AG10803 (cell line): ENCODE data around the gene FNDC3A.

Source experiments
- DNase-seq: peaks from one replicate; pipeline ENCODE4 v3.0.0; 2010; ENCODE audit warnings: low read depth
- H3K4me3 ChIP-seq: 2 replicates; pipeline ENCODE4 v1.5.1; 2011; ENCODE audit warnings: mild to moderate bottlenecking, low read length, control low read depth
- TF ChIP-seq, protein P1 (sequence below): conservative IDR thresholded peaks from 2 replicates; pipeline ENCODE4 v1.5.1; 2011; ENCODE audit warnings: mild to moderate bottlenecking, low read length, control low read depth, inconsistent platforms

FNDC3A gene

GRCh38 chr13:49241296-49241695 is 265.6 kb downstream of the FNDC3A start:
- DNase-seq = no peak
- H3K4me3 ChIP-seq = no peak overlapping the region
- TF ChIP-seq, protein P1, sequence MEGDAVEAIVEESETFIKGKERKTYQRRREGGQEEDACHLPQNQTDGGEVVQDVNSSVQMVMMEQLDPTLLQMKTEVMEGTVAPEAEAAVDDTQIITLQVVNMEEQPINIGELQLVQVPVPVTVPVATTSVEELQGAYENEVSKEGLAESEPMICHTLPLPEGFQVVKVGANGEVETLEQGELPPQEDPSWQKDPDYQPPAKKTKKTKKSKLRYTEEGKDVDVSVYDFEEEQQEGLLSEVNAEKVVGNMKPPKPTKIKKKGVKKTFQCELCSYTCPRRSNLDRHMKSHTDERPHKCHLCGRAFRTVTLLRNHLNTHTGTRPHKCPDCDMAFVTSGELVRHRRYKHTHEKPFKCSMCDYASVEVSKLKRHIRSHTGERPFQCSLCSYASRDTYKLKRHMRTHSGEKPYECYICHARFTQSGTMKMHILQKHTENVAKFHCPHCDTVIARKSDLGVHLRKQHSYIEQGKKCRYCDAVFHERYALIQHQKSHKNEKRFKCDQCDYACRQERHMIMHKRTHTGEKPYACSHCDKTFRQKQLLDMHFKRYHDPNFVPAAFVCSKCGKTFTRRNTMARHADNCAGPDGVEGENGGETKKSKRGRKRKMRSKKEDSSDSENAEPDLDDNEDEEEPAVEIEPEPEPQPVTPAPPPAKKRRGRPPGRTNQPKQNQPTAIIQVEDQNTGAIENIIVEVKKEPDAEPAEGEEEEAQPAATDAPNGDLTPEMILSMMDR = no peak

- TF ChIP-seq, protein P1 = no peak
- no peak overlapping the region for H3K4me3 ChIP-seq
- no peak for DNase-seq
These were observed 269.4 kb downstream of the FNDC3A start for GRCh38 chr13:49245101-49245500.

DNA sequence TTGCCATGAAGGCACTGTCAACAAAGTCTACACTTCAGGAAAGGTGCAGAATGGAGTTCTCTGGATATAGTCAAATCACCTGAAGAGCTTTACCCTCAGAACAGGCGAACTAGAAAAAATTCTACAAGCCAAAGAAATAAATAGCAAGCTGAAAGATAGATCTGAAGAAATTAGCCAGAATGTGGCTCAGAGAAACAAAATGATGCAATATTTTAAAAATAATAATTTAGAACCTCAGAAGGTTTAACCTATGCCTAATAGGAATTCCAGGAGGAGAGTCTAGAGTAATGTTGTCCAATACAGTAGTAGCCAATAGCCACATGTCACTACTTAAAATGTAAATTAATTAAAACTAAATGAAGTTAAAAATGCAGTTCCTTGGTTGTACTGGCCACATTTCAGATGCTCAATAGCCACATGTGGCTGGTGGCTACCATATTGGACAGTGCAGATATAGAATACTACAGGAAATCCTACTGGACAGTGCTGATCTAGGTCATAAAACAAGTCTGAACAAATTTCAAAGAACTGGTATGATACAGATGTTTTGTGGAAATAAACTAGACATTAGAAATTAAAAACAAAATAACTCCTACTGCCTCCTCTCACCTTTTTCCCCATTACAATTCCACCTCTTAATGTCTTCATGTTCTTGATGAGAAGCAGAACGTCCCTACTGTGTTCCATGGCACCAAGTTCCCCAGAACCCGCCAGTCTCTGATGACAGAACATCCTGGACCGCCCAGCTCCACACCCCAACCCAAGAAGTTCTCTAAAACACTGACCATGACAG is 271.3 kb downstream of the FNDC3A start:
- peak overlapping the region; percentile 97 for H3K4me3 ChIP-seq
- TF ChIP-seq, protein P1 = no peak
- no peak for DNase-seq

DNA sequence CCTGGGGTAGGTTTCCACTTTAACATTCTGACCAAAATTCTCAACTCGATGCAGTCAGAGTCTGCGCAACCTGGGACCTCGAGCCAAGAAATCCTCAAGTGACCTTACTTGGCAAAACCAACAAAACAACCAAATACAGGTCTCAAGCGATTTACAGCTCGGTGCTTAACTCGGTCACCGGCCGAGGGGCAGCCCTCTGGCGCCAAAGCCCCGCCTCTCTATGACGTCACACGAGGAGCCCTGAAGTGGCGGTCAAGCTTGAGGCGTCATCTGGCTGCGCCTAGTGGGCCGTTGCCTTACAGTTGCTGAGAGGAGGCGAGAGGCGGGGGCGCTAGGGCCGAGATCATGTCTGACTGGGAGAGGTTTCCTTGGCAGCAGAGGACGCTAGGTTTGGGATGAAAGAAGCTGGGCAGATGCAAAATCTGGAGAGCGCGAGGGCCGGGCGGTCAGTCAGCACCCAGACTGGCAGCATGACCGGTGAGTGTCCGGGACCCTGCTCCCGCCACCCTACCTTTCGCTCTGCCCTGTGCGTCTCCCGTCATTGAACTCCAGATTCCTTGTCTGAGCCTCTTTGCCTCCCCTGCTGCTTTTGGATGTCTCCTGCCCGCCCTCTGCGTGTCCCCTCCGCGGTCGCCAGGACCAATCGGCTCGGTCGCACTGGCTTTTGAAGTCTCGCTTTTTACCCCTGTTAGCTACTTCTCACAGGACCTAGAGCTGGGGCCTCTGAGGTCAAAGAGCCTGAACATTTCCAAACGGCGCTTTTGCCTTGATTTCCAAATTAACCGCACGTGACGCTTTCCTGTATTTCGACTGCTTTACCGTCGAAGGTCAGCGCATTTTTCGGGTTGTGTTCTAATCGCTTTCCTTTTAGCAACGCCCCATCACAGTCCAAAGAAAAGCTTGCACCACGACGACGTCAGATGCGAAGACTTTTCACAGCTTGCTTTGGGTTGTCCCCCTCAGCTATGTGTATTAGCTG is 272.2 kb downstream of the FNDC3A start, which contains the start of gene CDADC1:
Gene CDADC1, plus strand, starts transcription at position 283 of the 979 bp plus-strand sequence. Its CDS starts 113 bp downstream, at position 396.
- TF ChIP-seq, protein P1 = no peak
- peak within 1 kb of the TSS; percentile 97 for H3K4me3 ChIP-seq
- DNase-seq = peak; percentile 91

DNA sequence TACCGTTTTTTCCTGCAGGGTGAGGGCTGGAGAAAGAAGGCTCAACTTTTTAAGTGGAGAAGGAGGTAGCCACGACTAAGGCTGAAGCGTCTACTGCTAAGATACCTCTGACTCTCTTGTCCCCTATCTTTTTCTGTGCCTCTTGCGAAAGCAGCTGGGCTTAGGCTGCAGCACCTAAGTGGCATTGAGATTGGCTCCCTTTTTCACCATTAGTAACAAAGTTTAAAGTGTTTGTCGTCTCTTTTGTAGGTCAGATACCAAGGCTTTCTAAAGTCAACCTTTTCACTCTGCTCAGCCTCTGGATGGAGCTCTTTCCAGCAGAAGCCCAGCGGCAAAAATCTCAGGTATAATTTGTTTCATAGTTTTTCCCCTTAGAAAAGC is 272.9 kb downstream of the FNDC3A start:
- peak overlapping the region; percentile 97 for H3K4me3 ChIP-seq
- TF ChIP-seq, protein P1 = peak; percentile 39
- no peak for DNase-seq

- TF ChIP-seq, protein P1 = no peak
- no peak overlapping the region for H3K4me3 ChIP-seq
- DNase-seq = no peak
These were observed 275.6 kb downstream of the FNDC3A start for GRCh38 chr13:49251326-49251725.
